CD8-positive, alpha-beta memory T cell (primary cell): ENCODE results near the gene SSPN. TPM values are rescaled to one million over a fixed set of nuclear protein-coding genes. Genes with fewer than 3 reads are reported as not detected.

Source experiments
- CTCF ChIA-PET: fragments of 350-600 bp; sonication (Branson Sonifier 250); formaldehyde crosslinking; loops from one replicate; lab custom pipeline; 2021; ENCODE audit warnings: antibody characterized with exemption; lab: Charles Lee
- POLR2A ChIA-PET: fragments of 350-600 bp; sonication (Branson Sonifier 250); formaldehyde crosslinking; loops from one replicate; lab custom pipeline; 2021; ENCODE audit warnings: antibody characterized with exemption; lab: Charles Lee
- DNase-seq, 5 donors: peaks; one replicate each; pipeline versions ENCODE4 v3.0.0 to v3.0.0-alpha.2; 2020 to 2022; ENCODE audit warnings: mixed read lengths in 1 of 5
- H3K27ac ChIP-seq: one replicate; pipeline ENCODE4 v1.7.0; 2013; ENCODE audit warnings: low read depth, mild to moderate bottlenecking, low read length, moderate library complexity
- H3K27me3 ChIP-seq: 2 replicates; pipeline ENCODE4 v1.7.0; 2013; ENCODE audit warnings: low read length, mild to moderate bottlenecking; ENCODE audit not compliant: insufficient read depth, poor library complexity, severe bottlenecking
- H3K36me3 ChIP-seq: 2 replicates; pipeline ENCODE4 v1.7.0; 2013; ENCODE audit warnings: mild to moderate bottlenecking, low read length, moderate library complexity; ENCODE audit not compliant: insufficient read depth
- H3K4me1 ChIP-seq: 2 replicates; pipeline ENCODE4 v1.7.0; 2013; ENCODE audit warnings: mild to moderate bottlenecking, low read length, moderate library complexity; ENCODE audit not compliant: insufficient read depth
- H3K4me3 ChIP-seq: 2 replicates; pipeline ENCODE4 v1.7.0; 2013; ENCODE audit warnings: mild to moderate bottlenecking, low read length
- H3K9me3 ChIP-seq: 2 replicates; pipeline ENCODE4 v1.7.0; 2013; ENCODE audit warnings: mild to moderate bottlenecking, low read length
- H3K27ac Mint-ChIP-seq, 8 donors: one replicate each; pipeline ENCODE4 v1.8.0; 2020 to 2021; ENCODE audit warnings: mixed read lengths in 8 of 8, mild to moderate bottlenecking in 6 of 8, inconsistent platforms in 3 of 8, moderate library complexity in 3 of 8
- H3K27me3 Mint-ChIP-seq, 2 donors: one replicate each; pipeline ENCODE4 v1.8.0; 2020 to 2021; ENCODE audit warnings: mixed read lengths in 2 of 2, mild to moderate bottlenecking in 1 of 2, moderate library complexity in 1 of 2
- H3K36me3 Mint-ChIP-seq, 3 donors: one replicate each; pipeline ENCODE4 v1.8.0; 2020 to 2021; ENCODE audit warnings: mixed read lengths in 3 of 3, inconsistent platforms in 1 of 3, mild to moderate bottlenecking in 1 of 3
- H3K4me1 Mint-ChIP-seq, 3 donors: one replicate each; pipeline ENCODE4 v1.8.0; 2020 to 2021; ENCODE audit warnings: mixed read lengths in 3 of 3, inconsistent platforms in 1 of 3, mild to moderate bottlenecking in 1 of 3
- H3K4me3 Mint-ChIP-seq, 7 donors: one replicate each; pipeline ENCODE4 v1.8.0; 2020 to 2021; ENCODE audit warnings: mixed read lengths in 7 of 7, mild to moderate bottlenecking in 6 of 7, moderate library complexity in 4 of 7, inconsistent platforms in 2 of 7
- H3K9me3 Mint-ChIP-seq, 5 donors: one replicate each; pipeline ENCODE4 v1.8.0; 2020 to 2022; ENCODE audit warnings: mixed read lengths in 5 of 5, mild to moderate bottlenecking in 3 of 5, moderate library complexity in 2 of 5, inconsistent platforms in 1 of 5
- polyA plus RNA-seq: library from polyadenylated mRNA; unstranded; fragments of 300-500 nt; fragmentation: Illumina TruSeq; gene quantifications from one replicate; pipeline ENCODE4 v1.2.3, GENCODE V29; 2021
- total RNA-seq, 2 experiments: library from RNA; stranded (reverse); gene quantifications; one replicate each; pipeline ENCODE4 v1.2.3, GENCODE V29; 2021

The SSPN gene
- total and polyA plus RNA-seq, 3 experiments from 2014 or later: not detected

DNA sequence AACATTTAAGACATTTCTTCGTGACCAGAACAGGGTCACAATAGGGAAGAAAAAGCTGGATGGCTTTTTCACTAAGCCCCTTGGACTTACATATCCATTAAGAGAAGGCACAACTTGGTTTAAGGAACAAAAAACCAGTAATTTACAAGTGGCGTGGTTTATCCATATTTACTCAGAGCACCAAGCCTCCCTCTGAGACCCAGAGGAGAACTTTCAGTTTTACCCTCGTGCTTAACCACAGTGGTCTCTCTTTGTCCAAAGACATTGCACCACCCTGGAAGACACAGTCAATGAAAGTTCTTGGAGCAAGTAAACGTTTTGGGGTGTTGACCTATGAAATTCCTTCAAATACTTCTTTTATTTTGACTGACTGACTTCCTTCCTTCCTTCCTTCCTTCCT, 52.5 kb downstream of the SSPN start:
- Histone ChIP-seq H3K4me3 (no peak overlapping the region), H3K4me1 (no peaks in the 10 kb centered on the region), H3K27me3 (no peaks in the 10 kb centered on the region), H3K27ac (no peak overlapping the region), H3K36me3 (no peaks in the 10 kb centered on the region), H3K9me3 (no peaks in the 10 kb centered on the region)
- Mint-ChIP-seq H3K27ac (no peak overlapping the region), H3K4me1 (no peaks in the 10 kb centered on the region), H3K27me3 (peaks cover 0 to 17% of the 10 kb centered on the region in 2 donors), H3K4me3 (no peak overlapping the region), H3K36me3 (peaks cover 0 to 6% (median 0%) of the 10 kb centered on the region in 3 donors), H3K9me3 (peaks cover 0 to 6% (median 3%) of the 10 kb centered on the region in 5 donors)
- ChIA-PET CTCF (no interaction called here), POLR2A (no interaction called here)
- DNase-seq: no peak

DNA sequence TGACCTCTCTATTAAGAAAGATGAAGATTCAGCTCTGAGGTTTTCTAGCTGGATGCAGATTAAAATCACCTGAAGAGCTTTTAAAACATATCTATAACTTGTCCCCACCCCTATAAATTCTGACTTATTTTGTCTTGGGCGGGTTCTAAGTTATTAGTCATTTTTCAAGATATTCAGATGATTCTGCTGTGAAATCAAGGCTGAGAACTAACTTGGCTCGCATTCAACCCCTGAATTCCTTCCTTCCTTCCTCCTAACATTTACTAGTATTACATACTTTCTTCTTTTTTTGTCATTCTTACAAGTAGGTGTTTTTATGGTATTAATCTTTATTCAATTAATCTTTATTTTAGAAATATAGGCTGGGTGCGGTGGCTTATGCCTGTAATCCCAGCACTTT, 55.4 kb downstream of the SSPN start:
- H3K4me3 ChIP-seq: no peak overlapping the region
- no peak overlapping the region for H3K27ac Mint-ChIP-seq
- no peaks in the 10 kb centered on the region for H3K36me3 ChIP-seq
- peaks cover 0 to 9% of the 10 kb centered on the region in 2 donors for H3K27me3 Mint-ChIP-seq
- H3K9me3 Mint-ChIP-seq: peaks cover 0 to 7% (median 3%) of the 10 kb centered on the region in 5 donors
- ChIA-PET POLR2A (no interaction called here), CTCF (no interaction called here)
- H3K4me1 ChIP-seq: no peaks in the 10 kb centered on the region
- no peak for DNase-seq
- H3K27ac ChIP-seq: no peak overlapping the region
- no peaks in the 10 kb centered on the region for H3K4me1 Mint-ChIP-seq
- no peak overlapping the region for H3K4me3 Mint-ChIP-seq
- peaks cover 0 to 6% (median 0%) of the 10 kb centered on the region in 3 donors for H3K36me3 Mint-ChIP-seq
- H3K9me3 ChIP-seq: no peaks in the 10 kb centered on the region
- H3K27me3 ChIP-seq: no peaks in the 10 kb centered on the region

DNA sequence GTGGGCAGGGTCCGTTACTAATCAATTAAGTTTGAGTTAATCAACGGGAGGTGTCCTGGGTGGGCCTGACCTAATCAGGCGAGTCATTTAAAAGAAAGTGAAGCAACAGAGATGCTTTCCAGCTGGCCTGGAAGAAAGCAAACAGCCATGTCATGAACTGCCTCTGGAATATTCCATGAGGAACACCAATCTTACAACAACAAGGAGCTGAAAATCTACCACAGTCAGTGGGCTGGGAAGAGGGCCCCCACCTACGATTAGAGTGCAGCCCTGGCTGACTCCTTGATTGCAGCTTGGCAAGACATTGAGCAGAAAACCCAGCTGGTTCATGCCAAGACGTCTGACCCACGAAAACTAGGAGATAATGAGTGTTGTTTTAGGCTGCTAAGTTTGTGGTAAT, 56.2 kb downstream of the SSPN start:
- no peak for DNase-seq
- H3K27me3 ChIP-seq: no peaks in the 10 kb centered on the region
- POLR2A ChIA-PET: no interaction called here
- no peak overlapping the region for H3K4me3 ChIP-seq
- Mint-ChIP-seq H3K9me3 (peaks cover 0 to 7% (median 3%) of the 10 kb centered on the region in 5 donors), H3K27ac (no peak overlapping the region), H3K4me3 (no peak overlapping the region), H3K4me1 (no peaks in the 10 kb centered on the region), H3K27me3 (peaks cover 0 to 8% of the 10 kb centered on the region in 2 donors), H3K36me3 (peaks cover 0 to 6% (median 0%) of the 10 kb centered on the region in 3 donors)
- H3K36me3 ChIP-seq: no peaks in the 10 kb centered on the region
- CTCF ChIA-PET: no interaction called here
- H3K27ac ChIP-seq: no peak overlapping the region
- no peaks in the 10 kb centered on the region for H3K4me1 ChIP-seq
- H3K9me3 ChIP-seq: no peaks in the 10 kb centered on the region

DNA sequence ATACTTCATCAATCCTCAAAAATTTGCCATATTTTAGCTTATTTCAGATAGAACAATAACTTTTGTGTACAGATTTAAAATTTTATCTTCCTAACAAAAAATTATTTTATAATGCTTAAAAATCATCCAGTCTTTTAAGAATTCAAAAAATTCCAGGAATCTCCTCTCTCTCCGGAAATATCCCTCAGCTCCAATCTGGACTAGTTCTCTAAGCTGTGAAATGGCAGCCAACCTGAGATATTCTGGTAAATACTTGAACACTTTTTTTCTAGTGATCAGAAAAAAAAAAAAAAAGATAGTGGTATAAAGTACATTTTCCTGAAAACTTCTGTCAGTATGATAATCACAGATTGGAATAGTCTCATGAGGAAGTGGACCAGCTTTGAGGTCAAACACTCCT, 57.6 kb downstream of the SSPN start:
- no peaks in the 10 kb centered on the region for H3K36me3 ChIP-seq
- H3K27me3 ChIP-seq: no peaks in the 10 kb centered on the region
- H3K27me3 Mint-ChIP-seq: peaks cover 0 to 5% of the 10 kb centered on the region in 2 donors
- DNase-seq: no peak
- H3K4me3 ChIP-seq: no peak overlapping the region
- no peak overlapping the region for H3K27ac ChIP-seq
- ChIA-PET CTCF (interaction anchor here (0.6 kb wide), 1 partner anchor 1926 kb away, joined by 4 read pairs; no protein-coding TSS in a partner anchor), POLR2A (no interaction called here)
- no peaks in the 10 kb centered on the region for H3K9me3 ChIP-seq
- no peak overlapping the region for H3K27ac Mint-ChIP-seq
- no peak overlapping the region for H3K4me3 Mint-ChIP-seq
- H3K4me1 Mint-ChIP-seq: no peaks in the 10 kb centered on the region
- peaks cover 0 to 13% (median 7%) of the 10 kb centered on the region in 5 donors for H3K9me3 Mint-ChIP-seq
- no peaks in the 10 kb centered on the region for H3K4me1 ChIP-seq
- H3K36me3 Mint-ChIP-seq: peaks cover 0 to 6% (median 0%) of the 10 kb centered on the region in 3 donors

DNA sequence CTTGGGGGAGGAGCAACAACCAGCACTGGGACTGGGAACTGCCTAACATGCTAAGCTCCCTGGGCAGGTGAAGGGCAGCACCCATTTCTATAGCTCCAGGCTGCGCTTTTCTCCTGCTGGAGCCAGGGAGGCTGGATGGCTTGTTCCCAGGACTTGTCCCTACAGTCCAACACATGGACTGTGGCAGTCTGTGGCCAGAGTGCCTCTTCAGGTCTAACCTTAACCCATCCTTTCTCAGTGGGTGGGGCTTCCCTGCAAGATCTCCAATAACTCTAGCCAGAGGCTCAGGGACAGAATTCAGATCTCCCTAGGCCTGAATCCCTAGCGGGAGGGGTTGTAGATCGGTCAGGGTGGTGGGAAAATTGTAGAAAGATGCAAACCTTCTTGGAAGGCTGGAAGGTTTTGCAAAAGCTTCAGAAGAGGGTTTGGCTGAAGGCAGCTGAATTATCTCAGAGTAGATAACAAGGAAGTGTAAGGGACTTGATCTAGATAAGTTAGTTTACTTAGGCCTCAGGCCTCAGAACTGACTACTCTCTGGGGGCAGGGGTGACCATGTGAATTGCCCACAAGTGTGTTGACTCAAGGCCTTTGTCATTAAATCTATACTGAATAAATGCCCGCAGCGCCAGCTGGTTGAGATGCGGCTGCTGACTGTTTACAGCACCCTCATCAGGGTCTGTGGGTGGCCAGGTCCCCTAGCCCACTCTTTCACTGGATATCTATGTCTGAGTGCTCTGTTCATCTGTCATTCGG, 60.7 kb downstream of the SSPN start:
- no peaks in the 10 kb centered on the region for H3K4me1 ChIP-seq
- Mint-ChIP-seq H3K4me3 (no peak overlapping the region), H3K4me1 (no peaks in the 10 kb centered on the region), H3K27ac (no peak overlapping the region), H3K27me3 (peaks cover 7 to 18% of the 10 kb centered on the region in 2 donors), H3K36me3 (no peaks in the 10 kb centered on the region), H3K9me3 (peaks cover 4 to 16% (median 7%) of the 10 kb centered on the region in 5 donors)
- DNase-seq: no peak
- no peaks in the 10 kb centered on the region for H3K27me3 ChIP-seq
- H3K36me3 ChIP-seq: no peaks in the 10 kb centered on the region
- no peak overlapping the region for H3K27ac ChIP-seq
- no peak overlapping the region for H3K4me3 ChIP-seq
- no peaks in the 10 kb centered on the region for H3K9me3 ChIP-seq
- POLR2A ChIA-PET: no interaction called here
- CTCF ChIA-PET: no interaction called here

DNA sequence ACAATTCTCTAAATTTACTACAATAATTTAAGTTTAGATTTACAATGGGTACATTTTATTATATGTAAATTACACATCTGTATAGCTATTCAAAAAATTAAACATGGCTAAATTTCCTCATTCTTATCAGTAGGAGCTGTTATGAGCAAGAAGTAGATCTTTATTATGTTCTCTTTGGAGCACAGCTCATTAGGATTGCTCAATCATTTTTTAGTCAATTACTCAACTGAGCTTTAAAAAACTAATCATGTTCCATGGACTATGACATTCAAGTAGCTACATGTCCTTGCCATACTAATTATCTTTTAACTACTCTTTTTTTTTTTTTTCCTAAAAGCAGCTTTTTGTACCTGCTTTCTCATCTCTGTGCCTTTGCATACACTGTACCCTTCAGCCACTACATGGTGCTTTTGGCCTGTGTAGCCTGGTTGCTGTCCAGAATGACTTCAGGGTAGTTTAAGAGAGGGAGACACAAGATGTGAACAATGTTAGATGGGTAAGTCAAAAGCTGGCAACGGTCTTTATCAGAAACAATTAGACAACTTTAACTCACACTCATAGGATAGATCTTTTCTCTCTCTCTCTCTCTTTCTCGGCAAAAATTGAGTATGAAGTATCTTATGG, 69.0 kb downstream of the SSPN start:
- Mint-ChIP-seq H3K9me3 (peaks cover 0 to 10% (median 0%) of the 10 kb centered on the region in 5 donors), H3K27me3 (peaks cover 4 to 7% of the 10 kb centered on the region in 2 donors), H3K27ac (no peak overlapping the region), H3K36me3 (no peaks in the 10 kb centered on the region), H3K4me1 (no peaks in the 10 kb centered on the region), H3K4me3 (no peak overlapping the region)
- no peaks in the 10 kb centered on the region for H3K4me1 ChIP-seq
- no peaks in the 10 kb centered on the region for H3K27me3 ChIP-seq
- DNase-seq: no peak
- no peaks in the 10 kb centered on the region for H3K36me3 ChIP-seq
- ChIA-PET CTCF (no interaction called here), POLR2A (no interaction called here)
- no peaks in the 10 kb centered on the region for H3K9me3 ChIP-seq
- no peak overlapping the region for H3K27ac ChIP-seq
- no peak overlapping the region for H3K4me3 ChIP-seq

DNA sequence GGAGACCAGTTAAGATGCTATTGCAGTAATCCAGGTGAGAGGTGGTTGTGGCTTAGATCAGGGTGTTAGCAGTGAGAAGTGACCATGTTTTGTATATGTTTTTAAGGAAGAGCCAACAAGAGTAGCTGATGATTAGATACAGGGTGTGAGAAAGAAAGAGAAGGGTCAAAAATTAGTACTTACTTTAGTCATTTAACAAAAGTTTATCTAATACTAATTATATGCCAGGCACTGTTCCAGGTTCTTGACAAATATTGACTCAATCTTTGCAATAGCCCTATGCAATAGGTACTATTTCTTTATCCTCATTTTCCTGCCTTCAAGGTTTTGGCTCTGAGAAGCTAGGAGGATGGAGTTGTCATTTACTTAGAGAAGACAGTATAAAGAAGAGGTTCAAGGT, 70.2 kb downstream of the SSPN start:
- Mint-ChIP-seq H3K4me1 (no peaks in the 10 kb centered on the region), H3K27me3 (peaks cover 3 to 4% of the 10 kb centered on the region in 2 donors), H3K27ac (no peak overlapping the region), H3K9me3 (peaks cover 0 to 9% (median 0%) of the 10 kb centered on the region in 5 donors), H3K36me3 (no peaks in the 10 kb centered on the region), H3K4me3 (no peak overlapping the region)
- H3K4me3 ChIP-seq: no peak overlapping the region
- H3K27me3 ChIP-seq: no peaks in the 10 kb centered on the region
- H3K9me3 ChIP-seq: no peaks in the 10 kb centered on the region
- DNase-seq: no peak
- H3K36me3 ChIP-seq: no peaks in the 10 kb centered on the region
- CTCF ChIA-PET: interaction anchor here (1.4 kb wide), 1 partner anchor 9 kb away, joined by 4 read pairs; no protein-coding TSS in a partner anchor
- H3K4me1 ChIP-seq: no peaks in the 10 kb centered on the region
- H3K27ac ChIP-seq: no peak overlapping the region
- POLR2A ChIA-PET: no interaction called here

DNA sequence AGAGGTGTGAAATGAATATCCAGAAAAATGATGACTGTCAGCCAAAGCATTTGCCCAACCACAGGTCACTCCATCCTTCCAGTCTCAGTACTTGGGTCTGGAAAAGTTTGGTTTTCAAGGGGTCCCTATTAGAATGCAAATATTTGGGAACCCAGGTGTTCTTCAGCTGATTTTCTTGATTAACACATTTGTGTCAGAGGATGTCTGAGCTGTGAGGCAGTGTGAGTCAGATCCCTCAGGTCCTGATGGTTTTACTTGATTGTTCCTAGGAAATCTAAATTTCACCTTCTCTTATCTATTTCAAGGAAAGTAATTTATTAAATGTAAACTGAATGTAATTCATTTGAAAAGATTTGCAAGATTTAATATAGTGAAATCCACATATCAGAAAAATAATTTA, 71.5 kb downstream of the SSPN start:
- Mint-ChIP-seq H3K27ac (no peak overlapping the region), H3K27me3 (no peaks in the 10 kb centered on the region)

More for the DNA sequence above, 71.5 kb downstream of the SSPN start:
- Histone ChIP-seq H3K27me3 (no peaks in the 10 kb centered on the region), H3K4me1 (no peaks in the 10 kb centered on the region), H3K36me3 (no peaks in the 10 kb centered on the region), H3K9me3 (no peaks in the 10 kb centered on the region), H3K27ac (no peak overlapping the region), H3K4me3 (no peak overlapping the region)
- ChIA-PET POLR2A (no interaction called here), CTCF (no interaction called here)
- Mint-ChIP-seq H3K9me3 (peaks cover 0 to 4% (median 0%) of the 10 kb centered on the region in 5 donors), H3K4me3 (no peak overlapping the region), H3K4me1 (no peaks in the 10 kb centered on the region), H3K36me3 (no peaks in the 10 kb centered on the region)
- no peak for DNase-seq
